H1 (cell line): ENCODE measurements around the gene MAGEC2. TPM values are rescaled to one million over a fixed set of nuclear protein-coding genes. Genes with fewer than 3 reads are reported as not detected.

Source experiments
- CTCF ChIA-PET: fragments of 300-600 bp; sonication (Branson Sonifier 250); formaldehyde crosslinking; loops from one replicate; lab custom pipeline; 2021; ENCODE audit not compliant: partially characterized antibody; lab: Charles Lee
- POLR2A ChIA-PET: fragments of 300-600 bp; sonication (Branson Sonifier 250); formaldehyde crosslinking; loops from one replicate; lab custom pipeline; 2021; ENCODE audit warnings: inconsistent platforms; ENCODE audit not compliant: partially characterized antibody; lab: Charles Lee
- DNase-seq, 2 experiments: peaks; one replicate each; pipeline versions ENCODE4 v3.0.0 to v3.0.0-alpha.2; 2010 to 2022; ENCODE audit warnings: low spot score in 2 of 2, low read depth in 1 of 2, mixed read lengths in 1 of 2
- FAIRE-seq: peaks from 2 replicates; lab custom pipeline; 2011; peaks lifted over from hg19 to GRCh38; lab: Jason Lieb, UNC
- H2AFZ ChIP-seq: 2 replicates; pipeline ENCODE4 v1.8.1; 2012; ENCODE audit warnings: low read length, inconsistent platforms
- H2AK5ac ChIP-seq: 2 replicates; pipeline ENCODE4 v1.6.1; 2013; ENCODE audit warnings: low read depth, low read length
- H2BK120ac ChIP-seq: replicated peaks from 2 replicates; pipeline ENCODE3; 2013; ENCODE audit warnings: low read depth, low read length, inconsistent platforms
- H2BK12ac ChIP-seq: 2 replicates; pipeline ENCODE4 v1.6.1; 2013; ENCODE audit warnings: low read depth, low read length
- H2BK15ac ChIP-seq: 2 replicates; pipeline ENCODE4 v1.6.1; 2013; ENCODE audit warnings: low read length
- H2BK20ac ChIP-seq: 2 replicates; pipeline ENCODE4 v1.6.1; 2013; ENCODE audit warnings: low read length
- H2BK5ac ChIP-seq: 2 replicates; pipeline ENCODE4 v1.6.1; 2013; ENCODE audit warnings: low read depth, low read length
- H3K14ac ChIP-seq: 2 replicates; pipeline ENCODE4 v1.6.1; 2013; ENCODE audit warnings: inconsistent platforms; ENCODE audit not compliant: insufficient read length
- H3K18ac ChIP-seq: 2 replicates; pipeline ENCODE4 v1.6.1; 2013; ENCODE audit warnings: low read length; ENCODE audit errors: extremely low read depth
- H3K23ac ChIP-seq: 2 replicates; pipeline ENCODE4 v1.6.1; 2013; ENCODE audit warnings: inconsistent platforms; ENCODE audit not compliant: insufficient read length
- H3K23me2 ChIP-seq: 2 replicates; pipeline ENCODE4 v1.6.1; 2013; ENCODE audit warnings: low read depth, low read length
- H3K27ac ChIP-seq: 2 replicates; pipeline ENCODE4 v1.6.1; 2011; ENCODE audit warnings: low read depth, low read length, inconsistent platforms
- H3K27me3 ChIP-seq, 4 experiments: replicated peaks in 1 of 4; 1 replicate in 1 of 4; 2 replicates in 3 of 4; pipeline versions ENCODE4 v1.6.1 to v1.8.1; 2011 to 2013; ENCODE audit warnings: low read length in 3 of 4, mild to moderate bottlenecking in 3 of 4, inconsistent platforms in 2 of 4, mixed read lengths in 2 of 4, moderate library complexity in 1 of 4; ENCODE audit not compliant: control insufficient read depth in 3 of 4, insufficient read depth in 3 of 4; ENCODE audit errors: extremely low read depth in 1 of 4
- H3K36me3 ChIP-seq, 4 experiments: 2 replicates each; pipeline versions ENCODE4 v1.6.1 to v1.8.1; 2011 to 2013; ENCODE audit warnings: mild to moderate bottlenecking in 4 of 4, low read length in 3 of 4, moderate library complexity in 2 of 4, control low read depth in 1 of 4, inconsistent platforms in 1 of 4; ENCODE audit not compliant: insufficient read depth in 4 of 4, control insufficient read depth in 2 of 4
- H3K4ac ChIP-seq: replicated peaks from 2 replicates; pipeline ENCODE3; 2013; ENCODE audit warnings: low read length, low read depth, mixed read lengths, inconsistent platforms; ENCODE audit not compliant: insufficient read length
- H3K4me1 ChIP-seq, 4 experiments: replicated peaks in 1 of 4; 1 replicate in 1 of 4; 2 replicates in 3 of 4; pipeline versions ENCODE4 v1.6.1 to v1.8.1; 2011 to 2013; ENCODE audit warnings: low read length in 3 of 4, inconsistent platforms in 2 of 4, mixed read lengths in 1 of 4; ENCODE audit not compliant: insufficient read depth in 4 of 4, control insufficient read depth in 3 of 4
- H3K4me2 ChIP-seq, 2 experiments: 2 replicates each; pipeline versions ENCODE4 v1.6.1 to v1.8.1; 2011 to 2013; ENCODE audit warnings: low read depth in 2 of 2, low read length in 2 of 2, control low read depth in 1 of 2, inconsistent platforms in 1 of 2, mild to moderate bottlenecking in 1 of 2; ENCODE audit not compliant: insufficient read depth in 1 of 2
- H3K4me3 ChIP-seq, 4 experiments: fragments of 200-600, 300-600 bp in 1 of 4; sonication (generic), shearing (Covaris generic), sonication (Bioruptor Twin) in 1 of 4; 2 replicates each; pipeline versions ENCODE4 v1.5.1 to v1.8.1; 2011 to 2016; ENCODE audit warnings: low read length in 4 of 4, low read depth in 3 of 4, control low read depth in 2 of 4, inconsistent platforms in 2 of 4, mild to moderate bottlenecking in 2 of 4, mixed read lengths in 1 of 4, moderate library complexity in 1 of 4; ENCODE audit not compliant: insufficient read depth in 2 of 4; ENCODE audit errors: extremely low read depth in 1 of 4
- H3K56ac ChIP-seq: replicated peaks from 2 replicates; pipeline ENCODE3; 2013; ENCODE audit warnings: low read depth, mild to moderate bottlenecking, mixed read lengths, low read length, inconsistent platforms; ENCODE audit not compliant: insufficient read length
- H3K79me1 ChIP-seq: 2 replicates; pipeline ENCODE4 v1.6.1; 2013; ENCODE audit warnings: low read depth, low read length, control low read depth
- H3K79me2 ChIP-seq, 2 experiments: 2 replicates each; pipeline versions ENCODE4 v1.6.1 to v1.8.1; 2012 to 2013; ENCODE audit warnings: low read length in 2 of 2, mild to moderate bottlenecking in 2 of 2, inconsistent platforms in 1 of 2; ENCODE audit not compliant: insufficient read depth in 2 of 2, control insufficient read depth in 1 of 2
- H3K9ac ChIP-seq, 4 experiments: replicated peaks in 1 of 4; 1 replicate in 1 of 4; 2 replicates in 3 of 4; pipeline versions ENCODE4 v1.6.1 to v1.8.1; 2011 to 2013; ENCODE audit warnings: low read depth in 3 of 4, low read length in 3 of 4, control low read depth in 2 of 4, mild to moderate bottlenecking in 2 of 4, moderate library complexity in 2 of 4, inconsistent platforms in 1 of 4; ENCODE audit errors: extremely low read depth in 1 of 4
- H3K9me3 ChIP-seq, 2 experiments: 2 replicates each; pipeline versions ENCODE4 v1.6.1 to v1.8.1; 2012 to 2013; ENCODE audit warnings: mild to moderate bottlenecking in 2 of 2, moderate library complexity in 2 of 2, control low read depth in 1 of 2, inconsistent platforms in 1 of 2, low read depth in 1 of 2, low read length in 1 of 2, mixed read lengths in 1 of 2; ENCODE audit not compliant: insufficient read depth in 2 of 2
- H4K20me1 ChIP-seq, 2 experiments: replicated peaks in 1 of 2; 2 replicates each; pipeline versions ENCODE3 to v1.8.1; 2011 to 2013; ENCODE audit warnings: inconsistent platforms in 2 of 2, low read length in 2 of 2, mild to moderate bottlenecking in 1 of 2; ENCODE audit not compliant: insufficient read depth in 2 of 2, control insufficient read depth in 1 of 2
- H4K5ac ChIP-seq: 2 replicates; pipeline ENCODE4 v1.6.1; 2013; ENCODE audit warnings: low read length, low read depth, mixed read lengths, inconsistent platforms; ENCODE audit not compliant: insufficient read length
- H4K8ac ChIP-seq: 2 replicates; pipeline ENCODE4 v1.8.0; 2013; ENCODE audit warnings: mild to moderate bottlenecking, moderate library complexity, low read length, inconsistent platforms; ENCODE audit not compliant: insufficient read depth; ENCODE audit errors: extremely low read depth
- H4K91ac ChIP-seq: replicated peaks from 2 replicates; pipeline ENCODE3; 2013; ENCODE audit warnings: low read length, mixed read lengths, inconsistent platforms; ENCODE audit not compliant: insufficient read length
- BRCA1 ChIP-seq: IDR thresholded peaks from 2 replicates; pipeline ENCODE4 v1.6.1; 2012; ENCODE audit warnings: low read depth, low read length, improper control_type of control experiment
- SP1 ChIP-seq: IDR thresholded peaks from 2 replicates; pipeline ENCODE4 v1.6.1; 2011; ENCODE audit warnings: low read depth, low read length
- TAF1 ChIP-seq: IDR thresholded peaks from 2 replicates; pipeline ENCODE4 v1.6.1; 2011; ENCODE audit warnings: mild to moderate bottlenecking, low read depth, low read length
- WGBS, 2 experiments: shearing (Covaris generic) in 1 of 2; methylation state at CpG; one replicate each; pipeline versions ENCODE4 v1.1.6 to v1.1.7; 2013 to 2015; ENCODE audit warnings: low lambda C conversion rate in 2 of 2, mixed read lengths in 2 of 2, inconsistent platforms in 1 of 2, low coverage in 1 of 2, missing lambda C conversion rate in 1 of 2; ENCODE audit not compliant: insufficient replicate concordance in 2 of 2, insufficient coverage in 1 of 2, insufficient read length in 1 of 2; ENCODE audit errors: extremely low coverage in 1 of 2, missing lambda C conversion rate in 1 of 2; 5-methylcytosine and 5-hydroxymethylcytosine counted together
- polyA plus RNA-seq, 7 experiments: library from polyadenylated mRNA; depleted of rRNA in 3 of 7; stranded (reverse) in 5 of 7; unstranded in 2 of 7; fragments of >200 nt in 5 of 7; fragments of 200-250 nt in 2 of 7; gene quantifications; 1 replicate in 5 of 7; 2 replicates in 1 of 7; 4 replicates in 1 of 7; pipeline versions ENCODE4 v1.2.1 to v1.2.3, GENCODE V29; 2011 to 2013; ENCODE audit warnings: missing spikeins in 2 of 7, mixed read lengths in 2 of 7
- total RNA-seq: library from RNA; stranded (reverse); fragmentation: NEBNext Ultra II Directional; extraction: Animal tissue kit (Norgen Biotek cat#: 25700); gene quantifications from 2 replicates; pipeline ENCODE4 v1.2.1, GENCODE V29; 2021

Gene MAGEC2
- total and polyA plus RNA-seq, 2 of the 8 experiments (the other 6 are each of a cell fraction or from before 2014, with no cell fraction given), result not detected

GRCh38 chrX:142156567-142156966 lies 48.5 kb downstream of the MAGEC2 start:
- Histone ChIP-seq H2BK20ac (no peak overlapping the region), H3K4me1 (peaks cover 0 to 8% (median 6%) of the 10 kb centered on the region in 4 experiments; a peak in 4 of 7 replicates), H3K79me2 (no peaks in the 10 kb centered on the region), H4K8ac (no peak overlapping the region), H3K18ac (no peak overlapping the region; the same call in 1 of the 2 replicates), H3K4ac (no peak overlapping the region), H2BK120ac (no peak overlapping the region), H3K27me3 (no peaks in the 10 kb centered on the region), H3K56ac (no peak overlapping the region), H4K20me1 (no peaks in the 10 kb centered on the region), H2AK5ac (no peak overlapping the region), H3K9me3 (no peaks in the 10 kb centered on the region), H3K23me2 (no peaks in the 10 kb centered on the region), H3K79me1 (no peaks in the 10 kb centered on the region), H3K4me2 (peak overlapping the region; percentile 51 to 62), H3K23ac (no peak overlapping the region), H2BK12ac (no peak overlapping the region), H3K27ac (no peak overlapping the region), H3K9ac (no peak overlapping the region), H4K91ac (no peak overlapping the region), H4K5ac (no peak overlapping the region), H3K14ac (no peak overlapping the region), H2AFZ (peak overlapping the region; percentile 96), H3K36me3 (no peaks in the 10 kb centered on the region), H2BK15ac (no peak overlapping the region), H2BK5ac (no peak overlapping the region), H3K4me3 (no peak overlapping the region)
- WGBS, 2 experiments, result 80% methylated on average over 5 of the region's 10 CpGs; no CpG with 5 or more reads in 1 of the 2 experiments
- FAIRE-seq, result no peak
- peak in 1 of 2 experiments; percentile 53 for DNase-seq
- ChIA-PET CTCF (no interaction called here), POLR2A (no interaction called here)
- TF ChIP-seq BRCA1 (no peak), TAF1 (0 out of 2 replicates have a peak, but pooled peaks have one; percentile 19), SP1 (peak; percentile 51; the same call in 1 of the 2 replicates)
